Measurements from ENCODE around the gene OGDHL. TPM values are rescaled to one million over a fixed set of nuclear protein-coding genes. Genes with fewer than 3 reads are reported as not detected.
"Not testable (repeated sequence)": the region's sequence is repeated elsewhere in the genome, so short reads cannot be mapped to it uniquely, and the experiment has no call there.

OGDHL gene
- total RNA-seq, 1 donor from 2014 or later = 4.5 TPM

DNA sequence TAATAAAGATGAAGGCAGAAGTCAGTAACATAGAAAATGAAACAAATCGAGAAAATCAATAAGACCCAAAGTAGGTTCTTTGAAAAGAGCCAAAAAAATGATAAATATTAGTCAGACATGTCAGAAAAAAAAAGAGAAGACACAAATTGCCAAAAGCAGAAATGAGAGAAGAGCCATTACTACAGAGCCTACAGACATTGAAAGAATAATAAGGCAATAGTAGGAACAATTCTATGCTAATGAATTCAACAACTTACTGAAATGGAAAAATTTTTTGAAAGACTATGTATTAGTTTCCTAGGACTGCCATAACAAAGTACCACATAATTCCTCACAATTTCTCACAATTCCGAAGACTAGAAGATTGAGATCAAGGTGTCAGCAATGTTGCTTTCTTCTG lies 35.5 kb downstream of the OGDHL start:
- H3K36me3 ChIP-seq = no peaks in the 10 kb centered on the region
- no peak overlapping the region for H3K27ac ChIP-seq (replicated peaks)
- H3K27me3 ChIP-seq (ENCODE audit: low read depth) = no peaks in the 10 kb centered on the region
- intact Hi-C loops (cut with micrococcal nuclease) = no loop called here
- no peaks in the 10 kb centered on the region for H3K4me1 ChIP-seq
- peaks cover 38% of the 10 kb centered on the region for H3K9me3 ChIP-seq (replicated peaks)
- TF ChIP-seq, protein P1, sequence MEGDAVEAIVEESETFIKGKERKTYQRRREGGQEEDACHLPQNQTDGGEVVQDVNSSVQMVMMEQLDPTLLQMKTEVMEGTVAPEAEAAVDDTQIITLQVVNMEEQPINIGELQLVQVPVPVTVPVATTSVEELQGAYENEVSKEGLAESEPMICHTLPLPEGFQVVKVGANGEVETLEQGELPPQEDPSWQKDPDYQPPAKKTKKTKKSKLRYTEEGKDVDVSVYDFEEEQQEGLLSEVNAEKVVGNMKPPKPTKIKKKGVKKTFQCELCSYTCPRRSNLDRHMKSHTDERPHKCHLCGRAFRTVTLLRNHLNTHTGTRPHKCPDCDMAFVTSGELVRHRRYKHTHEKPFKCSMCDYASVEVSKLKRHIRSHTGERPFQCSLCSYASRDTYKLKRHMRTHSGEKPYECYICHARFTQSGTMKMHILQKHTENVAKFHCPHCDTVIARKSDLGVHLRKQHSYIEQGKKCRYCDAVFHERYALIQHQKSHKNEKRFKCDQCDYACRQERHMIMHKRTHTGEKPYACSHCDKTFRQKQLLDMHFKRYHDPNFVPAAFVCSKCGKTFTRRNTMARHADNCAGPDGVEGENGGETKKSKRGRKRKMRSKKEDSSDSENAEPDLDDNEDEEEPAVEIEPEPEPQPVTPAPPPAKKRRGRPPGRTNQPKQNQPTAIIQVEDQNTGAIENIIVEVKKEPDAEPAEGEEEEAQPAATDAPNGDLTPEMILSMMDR (IDR thresholded peaks at IDR 0.05; ENCODE audit: borderline replicate concordance) = no peak
- H3K4me3 ChIP-seq = no peak overlapping the region
- no peak for DNase-seq

DNA sequence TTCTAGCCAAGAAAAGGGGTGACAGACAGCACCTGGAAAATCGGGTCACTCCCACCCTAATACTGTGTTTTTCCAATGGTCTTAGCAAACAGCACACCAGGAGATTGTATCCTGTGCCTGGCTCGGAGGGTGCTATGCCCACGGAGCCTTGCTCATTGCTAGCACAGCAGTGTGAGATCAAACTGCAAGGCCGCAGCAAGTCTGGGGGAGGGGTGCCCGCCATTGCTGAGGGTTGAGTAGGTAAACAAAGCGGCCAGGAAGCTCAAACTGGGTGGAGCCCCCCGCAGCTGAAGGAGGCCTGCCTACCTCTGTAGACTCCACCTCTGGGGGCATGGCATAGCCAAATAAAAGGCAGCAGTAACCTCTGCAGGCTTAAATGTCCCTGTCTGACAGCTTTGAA lies 47.0 kb downstream of the OGDHL start:
- intact Hi-C loops (cut with micrococcal nuclease); H3K27ac ChIP-seq (replicated peaks); H3K9me3 ChIP-seq (replicated peaks); H3K4me1 ChIP-seq; DNase-seq; H3K4me3 ChIP-seq; H3K36me3 ChIP-seq: not testable (repeated sequence)
- H3K27me3 ChIP-seq (ENCODE audit: low read depth) = peaks cover 27% of the 10 kb centered on the region

DNA sequence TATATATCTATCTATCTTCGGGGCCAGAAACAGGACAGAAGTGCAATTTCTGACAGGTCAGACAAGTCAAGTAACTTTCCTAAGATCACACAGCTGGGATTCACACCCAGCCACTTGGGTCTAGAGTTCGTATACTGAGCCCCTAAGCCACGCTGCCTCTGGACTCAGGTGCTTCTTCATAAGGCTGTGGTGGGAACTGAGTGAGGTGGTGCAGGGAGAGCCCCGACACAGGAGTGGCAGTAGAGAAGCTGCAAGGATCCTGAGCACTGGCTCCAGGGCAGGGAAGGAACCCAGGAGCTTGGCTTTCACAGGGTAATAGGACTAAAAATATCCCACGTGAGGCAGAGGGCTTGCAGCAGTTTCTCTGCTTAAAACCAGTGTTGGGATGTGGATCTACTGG lies 48.9 kb downstream of the OGDHL start:
- Histone ChIP-seq H3K4me1 (no peaks in the 10 kb centered on the region), H3K27me3 (ENCODE audit: low read depth) (peaks cover 37% of the 10 kb centered on the region), H3K27ac (replicated peaks) (no peak overlapping the region), H3K9me3 (replicated peaks) (peaks cover 8% of the 10 kb centered on the region), H3K4me3 (no peak overlapping the region), H3K36me3 (no peaks in the 10 kb centered on the region)
- TF ChIP-seq, protein P1 (IDR thresholded peaks at IDR 0.05; ENCODE audit: borderline replicate concordance) = no peak
- DNase-seq = no peak
- intact Hi-C loops (cut with micrococcal nuclease) = no loop called here

DNA sequence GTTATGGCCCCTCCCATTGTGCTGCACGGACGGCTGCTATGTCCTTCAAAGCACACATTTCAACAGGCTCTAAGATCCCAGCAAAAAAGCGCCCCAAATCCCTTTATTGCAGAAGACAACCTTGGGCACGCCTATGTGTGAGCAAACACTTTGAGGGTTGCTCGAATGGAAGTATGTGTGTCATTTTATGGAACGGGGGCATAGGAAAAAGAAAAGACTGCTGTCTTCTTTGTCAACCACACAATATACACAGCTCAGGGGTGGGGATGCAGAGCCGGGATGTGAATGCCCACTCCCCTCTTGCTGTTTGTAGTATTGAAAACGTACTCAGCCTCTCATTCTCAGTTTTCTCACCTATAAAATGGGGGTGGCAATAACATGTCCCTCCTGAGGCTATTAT lies 50.6 kb downstream of the OGDHL start:
- no peak overlapping the region for H3K27ac ChIP-seq (replicated peaks)
- H3K4me1 ChIP-seq = no peaks in the 10 kb centered on the region
- H3K9me3 ChIP-seq (replicated peaks) = peaks cover 5% of the 10 kb centered on the region
- intact Hi-C loops (cut with micrococcal nuclease) = no loop called here
- no peaks in the 10 kb centered on the region for H3K36me3 ChIP-seq
- DNase-seq = no peak
- peaks cover 45% of the 10 kb centered on the region for H3K27me3 ChIP-seq (ENCODE audit: low read depth)
- TF ChIP-seq, protein P1 (IDR thresholded peaks at IDR 0.05; ENCODE audit: borderline replicate concordance) = no peak
- no peak overlapping the region for H3K4me3 ChIP-seq

DNA sequence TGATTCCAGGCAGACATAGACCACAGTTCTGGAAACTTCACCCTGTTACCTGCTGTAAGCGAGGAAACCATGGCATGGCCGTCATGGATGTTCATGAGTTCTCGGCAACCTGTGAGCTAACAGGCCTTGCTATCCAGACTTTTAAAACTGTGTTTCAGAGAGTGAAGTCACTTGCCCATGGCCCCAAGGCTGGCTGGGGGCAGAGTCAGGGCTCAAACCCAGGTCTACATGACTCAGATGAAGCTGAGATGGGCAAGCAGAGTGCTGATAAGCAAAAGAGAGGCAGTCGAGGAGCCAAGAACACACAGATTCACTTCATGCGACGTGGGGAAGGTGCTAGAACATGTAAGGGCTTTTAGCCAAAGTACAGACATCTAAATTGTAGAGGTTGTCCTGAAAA lies 51.2 kb downstream of the OGDHL start:
- Histone ChIP-seq H3K4me3 (no peak overlapping the region), H3K27me3 (ENCODE audit: low read depth) (peaks cover 45% of the 10 kb centered on the region), H3K36me3 (no peaks in the 10 kb centered on the region), H3K4me1 (no peaks in the 10 kb centered on the region), H3K27ac (replicated peaks) (no peak overlapping the region), H3K9me3 (replicated peaks) (peaks cover 7% of the 10 kb centered on the region)
- TF ChIP-seq, protein P1 (IDR thresholded peaks at IDR 0.05; ENCODE audit: borderline replicate concordance) = no peak
- DNase-seq = no peak
- intact Hi-C loops (cut with micrococcal nuclease) = no loop called here

DNA sequence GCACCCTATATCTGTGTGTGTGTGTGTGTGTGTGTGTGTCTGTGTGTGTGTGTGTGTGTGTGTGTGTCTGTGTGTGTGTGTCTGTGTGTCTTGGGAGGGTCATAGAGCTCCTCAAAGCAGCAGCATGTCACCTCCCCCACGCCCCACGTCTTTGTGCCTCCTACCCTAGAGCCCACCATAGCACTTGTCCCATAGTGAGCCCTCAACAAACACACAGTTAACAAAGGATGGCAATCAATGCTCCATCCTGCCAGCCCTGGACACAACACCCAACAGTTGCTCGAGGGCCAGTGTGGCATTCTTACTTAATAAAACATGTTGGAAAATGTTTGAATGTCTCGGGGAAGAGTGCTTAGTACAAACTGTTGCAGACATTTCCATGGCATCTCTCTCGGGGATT lies 52.2 kb downstream of the OGDHL start:
- H3K4me3 ChIP-seq = no peak overlapping the region
- intact Hi-C loops (cut with micrococcal nuclease) = no loop called here
- no peak for DNase-seq
- H3K4me1 ChIP-seq = no peaks in the 10 kb centered on the region
- peaks cover 45% of the 10 kb centered on the region for H3K27me3 ChIP-seq (ENCODE audit: low read depth)
- TF ChIP-seq, protein P1 (IDR thresholded peaks at IDR 0.05; ENCODE audit: borderline replicate concordance) = no peak
- no peak overlapping the region for H3K27ac ChIP-seq (replicated peaks)
- H3K36me3 ChIP-seq = no peaks in the 10 kb centered on the region
- H3K9me3 ChIP-seq (replicated peaks) = peaks cover 17% of the 10 kb centered on the region

Measured in left ventricle myocardium inferior (tissue), 1 donor.